ENCODE results near the gene PLEKHO2. TPM values are rescaled to one million over a fixed set of nuclear protein-coding genes. Genes with fewer than 3 reads are reported as not detected.

Gene PLEKHO2
- total RNA-seq = 18.7 and 22.7 TPM in 2 replicates

GRCh38 chr15:64841344-64842095, at the start of gene PLEKHO2:
Gene PLEKHO2 (plus strand): TSS chr15:64841915. CDS start chr15:64842017, 102 bp downstream.

GRCh38 chr15:64825431-64826294, 16.1 kb upstream of the PLEKHO2 start, which contains the start of gene PIF1:
Gene PIF1 (minus strand): TSS chr15:64825647. CDS start chr15:64824335, 1,312 bp downstream.

GRCh38 chr15:64911311-64912186, 69.8 kb downstream of the PLEKHO2 start, which contains the start of gene ANKDD1A:
Gene ANKDD1A (plus strand): TSS chr15:64911902. CDS start chr15:64911931, 29 bp downstream.

Other genes starting within 250 kb of the PLEKHO2 start
- gene RBPMS2, start 66.3 kb upstream of the PLEKHO2 start, total RNA-seq = 0.24 and 0.50 TPM in 2 replicates
- gene PIF1, start 16.3 kb upstream of the PLEKHO2 start, total RNA-seq = 4.0 and 6.2 TPM in 2 replicates
- 3.3 and 3.6 TPM in 2 replicates for gene ANKDD1A, start 70.0 kb downstream of the PLEKHO2 start, total RNA-seq
- 69.1 and 69.5 TPM in 2 replicates for gene SPG21, start 148.0 kb downstream of the PLEKHO2 start, total RNA-seq
- 16.2 and 21.5 TPM in 2 replicates for gene MTFMT, start 187.7 kb downstream of the PLEKHO2 start, total RNA-seq
- not detected in 2 replicates for gene SLC51B, start 203.5 kb downstream of the PLEKHO2 start, total RNA-seq
- gene RASL12, start 226.1 kb downstream of the PLEKHO2 start, total RNA-seq = 6.7 and 8.1 TPM in 2 replicates
- gene KBTBD13, start 234.8 kb downstream of the PLEKHO2 start, total RNA-seq = not detected in 2 replicates

All from cardiac ventricle fibroblast (primary cell).